ENCODE measurements around the gene TMEM63B. TPM values are rescaled to one million over a fixed set of nuclear protein-coding genes. Genes with fewer than 3 reads are reported as not detected.

TMEM63B gene
- polyA plus RNA-seq, 3 donors = 1.3 to 25.7 (median 1.9) TPM

DNA sequence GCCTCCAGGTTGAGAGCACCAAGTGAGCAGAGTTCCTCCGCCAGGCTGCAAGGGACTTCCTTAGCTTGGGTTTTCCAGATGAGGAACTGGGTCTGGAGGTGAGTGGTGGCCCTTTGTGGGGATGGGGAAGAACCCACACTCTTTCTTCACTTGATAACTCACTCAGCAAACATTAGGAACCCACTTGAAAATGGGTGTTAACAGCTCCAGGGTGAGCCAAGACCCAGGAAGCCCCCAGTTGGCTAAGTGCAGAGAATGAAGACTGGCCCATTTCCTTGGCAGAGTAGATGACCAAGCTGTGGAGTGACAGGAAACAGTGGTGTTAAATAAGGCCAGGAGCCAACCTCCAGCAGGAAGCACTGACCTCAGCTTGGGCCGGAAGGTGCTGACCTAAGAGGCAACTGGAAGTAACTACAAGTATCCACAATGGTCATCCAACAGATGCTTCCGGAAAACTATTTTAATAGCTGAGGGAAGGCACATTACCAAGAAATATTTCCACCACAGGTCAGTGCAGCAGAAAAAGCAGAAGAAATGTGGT, 22.8 kb upstream of the TMEM63B start:
- Mint-ChIP-seq H3K27ac (no peak overlapping the region), H3K27me3 (ENCODE audit: low read depth in 3 of 3) (peaks cover 0 to 2% (median 0%) of the 10 kb centered on the region in 3 donors), H3K4me3 (no peak overlapping the region), H3K9me3 (no peaks in the 10 kb centered on the region), H3K4me1 (peaks cover 4% of the 10 kb centered on the region), H3K36me3 (peaks cover 56 to 69% of the 10 kb centered on the region in 2 donors)
- WGBS (ENCODE audit: insufficient coverage) = no CpG with 5 or more reads among the region's 3 CpGs
- no peaks in the 10 kb centered on the region for H3K79me2 ChIP-seq (ENCODE audit: insufficient read depth, low read length)
- H3K27ac ChIP-seq (ENCODE audit: low read depth in 1 of 2, low read length in 2 of 2) = no peak overlapping the region
- no peaks in the 10 kb centered on the region for H3K27me3 ChIP-seq (ENCODE audit: control insufficient read depth in 2 of 2, insufficient read depth in 2 of 2, low read length in 2 of 2)
- H3K4me1 ChIP-seq (ENCODE audit: control insufficient read depth in 1 of 2, insufficient read depth in 2 of 2, low read length in 2 of 2) = no peaks in the 10 kb centered on the region
- H2AFZ ChIP-seq (ENCODE audit: insufficient read depth, low read depth, low read length, poor library complexity, severe bottlenecking) = no peak overlapping the region
- peak in 1 of 3 donors; percentile 48 for DNase-seq
- H3K36me3 ChIP-seq (replicated peaks in 1 of 2; ENCODE audit: control insufficient read depth in 1 of 2, insufficient read depth in 2 of 2, low read length in 2 of 2) = peaks cover 39 to 63% of the 10 kb centered on the region in 2 donors
- peaks cover 26% of the 10 kb centered on the region for H4K20me1 ChIP-seq (ENCODE audit: insufficient read depth, low read length)
- H3K9ac ChIP-seq (ENCODE audit: insufficient read depth, low read length, poor library complexity, severe bottlenecking) = no peak overlapping the region
- no peak overlapping the region for H3K4me3 ChIP-seq (replicated peaks in 1 of 3; ENCODE audit: low read depth in 2 of 3, low read length in 3 of 3)
- no peak overlapping the region for H3K4me2 ChIP-seq (replicated peaks; ENCODE audit: extremely low read depth, low read length, poor library complexity, severe bottlenecking)
- TF ChIP-seq, protein P1, sequence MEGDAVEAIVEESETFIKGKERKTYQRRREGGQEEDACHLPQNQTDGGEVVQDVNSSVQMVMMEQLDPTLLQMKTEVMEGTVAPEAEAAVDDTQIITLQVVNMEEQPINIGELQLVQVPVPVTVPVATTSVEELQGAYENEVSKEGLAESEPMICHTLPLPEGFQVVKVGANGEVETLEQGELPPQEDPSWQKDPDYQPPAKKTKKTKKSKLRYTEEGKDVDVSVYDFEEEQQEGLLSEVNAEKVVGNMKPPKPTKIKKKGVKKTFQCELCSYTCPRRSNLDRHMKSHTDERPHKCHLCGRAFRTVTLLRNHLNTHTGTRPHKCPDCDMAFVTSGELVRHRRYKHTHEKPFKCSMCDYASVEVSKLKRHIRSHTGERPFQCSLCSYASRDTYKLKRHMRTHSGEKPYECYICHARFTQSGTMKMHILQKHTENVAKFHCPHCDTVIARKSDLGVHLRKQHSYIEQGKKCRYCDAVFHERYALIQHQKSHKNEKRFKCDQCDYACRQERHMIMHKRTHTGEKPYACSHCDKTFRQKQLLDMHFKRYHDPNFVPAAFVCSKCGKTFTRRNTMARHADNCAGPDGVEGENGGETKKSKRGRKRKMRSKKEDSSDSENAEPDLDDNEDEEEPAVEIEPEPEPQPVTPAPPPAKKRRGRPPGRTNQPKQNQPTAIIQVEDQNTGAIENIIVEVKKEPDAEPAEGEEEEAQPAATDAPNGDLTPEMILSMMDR (IDR thresholded peaks at IDR 0.05) = no peak
- intact Hi-C loops (cut with micrococcal nuclease) = loop anchor here in 1 of 2 donors (5.0 kb wide), 1 partner anchor 38 kb away; no protein-coding TSS in a partner anchor
- no peaks in the 10 kb centered on the region for H3K9me3 ChIP-seq (replicated peaks in 1 of 2; ENCODE audit: control insufficient read depth in 1 of 2, insufficient read depth in 1 of 2, low read length in 2 of 2)

DNA sequence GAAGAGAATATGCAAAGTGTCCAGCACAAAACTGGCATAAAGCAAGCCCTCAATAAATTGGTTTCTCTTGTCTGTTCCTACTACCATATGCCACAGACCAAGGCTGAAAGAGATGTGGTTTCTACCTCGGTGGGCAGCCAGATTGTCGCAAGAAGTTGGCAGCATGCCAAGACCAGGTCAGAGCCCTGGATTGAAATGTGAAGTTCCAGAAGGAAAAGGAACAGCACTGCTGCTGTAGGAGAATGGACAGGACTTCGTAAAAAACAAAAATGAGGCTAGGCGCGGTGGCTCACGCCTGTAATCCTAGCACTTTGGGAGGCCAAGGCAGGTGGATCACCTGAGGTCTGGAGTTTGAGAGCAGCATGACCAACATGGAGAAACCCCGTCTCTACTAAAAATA, 22.2 kb upstream of the TMEM63B start:
- Mint-ChIP-seq H3K4me3 (no peak overlapping the region), H3K27me3 (ENCODE audit: low read depth in 3 of 3) (peaks cover 0 to 2% (median 0%) of the 10 kb centered on the region in 3 donors), H3K4me1 (peaks cover 4% of the 10 kb centered on the region), H3K27ac (peak overlapping the region in 1 of 7 donors; percentile 37), H3K36me3 (peaks cover 58 to 73% of the 10 kb centered on the region in 2 donors), H3K9me3 (no peaks in the 10 kb centered on the region)
- TF ChIP-seq, protein P1 (IDR thresholded peaks at IDR 0.05) = no peak
- Histone ChIP-seq H3K9ac (ENCODE audit: insufficient read depth, low read length, poor library complexity, severe bottlenecking) (no peak overlapping the region), H3K4me3 (replicated peaks in 1 of 3; ENCODE audit: low read depth in 2 of 3, low read length in 3 of 3) (no peak overlapping the region), H3K79me2 (ENCODE audit: insufficient read depth, low read length) (no peaks in the 10 kb centered on the region), H3K4me2 (replicated peaks; ENCODE audit: extremely low read depth, low read length, poor library complexity, severe bottlenecking) (no peak overlapping the region), H2AFZ (ENCODE audit: insufficient read depth, low read depth, low read length, poor library complexity, severe bottlenecking) (no peak overlapping the region), H3K36me3 (replicated peaks in 1 of 2; ENCODE audit: control insufficient read depth in 1 of 2, insufficient read depth in 2 of 2, low read length in 2 of 2) (peaks cover 45 to 64% of the 10 kb centered on the region in 2 donors), H3K27me3 (ENCODE audit: control insufficient read depth in 2 of 2, insufficient read depth in 2 of 2, low read length in 2 of 2) (no peaks in the 10 kb centered on the region), H3K27ac (ENCODE audit: low read depth in 1 of 2, low read length in 2 of 2) (no peak overlapping the region), H3K4me1 (ENCODE audit: control insufficient read depth in 1 of 2, insufficient read depth in 2 of 2, low read length in 2 of 2) (no peaks in the 10 kb centered on the region), H3K9me3 (replicated peaks in 1 of 2; ENCODE audit: control insufficient read depth in 1 of 2, insufficient read depth in 1 of 2, low read length in 2 of 2) (no peaks in the 10 kb centered on the region), H4K20me1 (ENCODE audit: insufficient read depth, low read length) (peaks cover 29% of the 10 kb centered on the region)
- intact Hi-C loops (cut with micrococcal nuclease) = no loop called here
- DNase-seq = no peak
- WGBS (ENCODE audit: insufficient coverage) = 68% methylated on average over 6 of the region's 7 CpGs
